Urothelium cell line (cell line): ENCODE data around the gene MYOZ2.

Source experiments
- DNase-seq: peaks from one replicate; pipeline ENCODE4 v3.0.0; 2011; ENCODE audit warnings: low spot score, mixed read lengths
- FAIRE-seq: peaks from 2 replicates; lab custom pipeline; 2011; peaks lifted over from hg19 to GRCh38; lab: Jason Lieb, UNC

The MYOZ2 gene

DNA sequence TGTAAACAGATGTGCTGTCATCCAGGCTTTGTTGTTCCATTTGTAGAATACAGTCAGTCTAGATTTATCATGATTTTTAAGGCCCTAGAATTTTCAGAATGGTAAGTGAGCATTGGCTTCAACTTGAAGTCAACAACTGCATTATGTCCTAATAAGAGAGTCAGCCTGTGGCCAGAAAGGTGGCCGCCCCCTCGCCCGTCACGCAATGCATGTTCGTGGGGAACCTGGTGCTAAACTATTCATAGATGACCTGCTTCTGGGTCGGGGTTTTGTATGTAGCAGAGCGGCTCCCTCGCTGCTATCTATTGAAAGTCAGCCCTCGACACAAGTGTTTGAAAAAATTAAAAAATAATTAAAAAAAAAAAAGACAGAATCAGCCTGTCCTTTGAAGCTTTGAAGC lies 101.6 kb downstream of the MYOZ2 start:
- FAIRE-seq (no peak), DNase-seq (no peak)
